ENCODE data around the gene JKAMP.

- TF ChIP-seq CTCF (IDR thresholded peaks at IDR 0.05), result no peak
- no peak for TF ChIP-seq POLR2A (IDR thresholded peaks at IDR 0.05)
These were observed 1.6 kb upstream of the JKAMP start for GRCh38 chr14:59482541-59483331.
